Transverse colon (tissue), 4 donors: ENCODE measurements around the gene KIF16B. TPM values are rescaled to one million over a fixed set of nuclear protein-coding genes. Genes with fewer than 3 reads are reported as not detected.
A peak's percentile ranks its signal among the peaks of the same experiment; 100 is the strongest.

Experiments used
- DNase-seq: peaks from one replicate; pipeline ENCODE4 v3.0.0-alpha.2; 2019
- H3K27ac ChIP-seq, 4 donors: fragments of 200-600 bp; sonication (generic); 2 replicates each; pipeline ENCODE4 v1.5.1; 2016 to 2018; ENCODE audit warnings: inconsistent platforms in 4 of 4
- H3K27me3 ChIP-seq: fragments of 200-600 bp; sonication (generic); 2 replicates; pipeline ENCODE4 v1.5.1; 2017; ENCODE audit warnings: inconsistent platforms
- H3K36me3 ChIP-seq, 4 donors: fragments of 200-600 bp; sonication (generic); 2 replicates each; pipeline ENCODE4 v1.5.1; 2017 to 2019; ENCODE audit warnings: inconsistent platforms in 4 of 4
- H3K4me1 ChIP-seq, 4 donors: fragments of 200-600 bp; sonication (generic); 2 replicates each; pipeline ENCODE4 v1.5.1; 2017 to 2020; ENCODE audit warnings: inconsistent platforms in 4 of 4
- H3K4me3 ChIP-seq, 4 donors: fragments of 200-600 bp; sonication (generic); 1 replicate in 1 of 4; 2 replicates in 3 of 4; pipeline versions ENCODE4 v1.5.1 to v1.6.1; 2017 to 2019; ENCODE audit warnings: inconsistent platforms in 4 of 4
- H3K9me3 ChIP-seq, 2 donors: fragments of 200-600 bp; sonication (generic); 2 replicates each; pipeline ENCODE4 v1.5.1; 2017 to 2019; ENCODE audit warnings: inconsistent platforms in 2 of 2
- EP300 ChIP-seq: sonication (generic); formaldehyde crosslinking; IDR thresholded peaks from one replicate; pipeline ENCODE4 v1.6.1; 2017; ENCODE audit warnings: antibody characterized with exemption, low read depth
- POLR2A ChIP-seq: fragments of 450-650 bp; IDR thresholded peaks from one replicate; pipeline ENCODE4 v1.6.1; 2016; ENCODE audit warnings: antibody characterized with exemption, mild to moderate bottlenecking, moderate library complexity
- POLR2AphosphoS5 ChIP-seq, 3 donors: sonication (generic); formaldehyde crosslinking; IDR thresholded peaks; one replicate each; pipeline ENCODE4 v1.6.1; 2016; ENCODE audit warnings: antibody characterized with exemption in 3 of 3
- WGBS, 2 donors: methylation state at CpG; one replicate each; pipeline ENCODE4 v1.1.5; 2018; ENCODE audit warnings: low coverage in 1 of 2; 5-methylcytosine and 5-hydroxymethylcytosine counted together
- in situ Hi-C, 4 donors: fragments of 200-750 bp; cut with MboI; loops; one replicate each; pipeline versions ENCODE4 v1.15.0 to v1.15.1; 2017; ENCODE audit warnings: low sequenced_read_pairs in 3 of 4, low pct_ligation_motif_present in 1 of 4, low pct_unique_long_range_greater_than_20kb in 1 of 4
- intact Hi-C: fragments of 100-400 bp; cut with DNase I; formaldehyde crosslinking; loops from one replicate; pipeline ENCODE4 v1.15.1; 2023; ENCODE audit warnings: low total_unique reads
- total RNA-seq, 4 donors: library from RNA; depleted of rRNA; stranded (reverse); fragments of >200 nt; gene quantifications; one replicate each; pipeline ENCODE4 v1.1.0, GENCODE V29; 2016
- TF ChIP-seq, protein P1 (sequence below), 5 experiments: fragments of 200-600 bp in 3 of 5; fragments of 450-650 bp in 2 of 5; sonication (generic) in 3 of 5; IDR thresholded peaks; 1 replicate in 2 of 5; 2 replicates in 3 of 5; pipeline ENCODE4 v1.5.1; 2016 to 2017; ENCODE audit warnings: antibody characterized with exemption in 5 of 5, inconsistent platforms in 3 of 5, mild to moderate bottlenecking in 2 of 5, moderate library complexity in 1 of 5

Gene KIF16B
- total RNA-seq, 4 donors from 2014 or later: 82.7 to 154 (median 90.1) TPM

DNA sequence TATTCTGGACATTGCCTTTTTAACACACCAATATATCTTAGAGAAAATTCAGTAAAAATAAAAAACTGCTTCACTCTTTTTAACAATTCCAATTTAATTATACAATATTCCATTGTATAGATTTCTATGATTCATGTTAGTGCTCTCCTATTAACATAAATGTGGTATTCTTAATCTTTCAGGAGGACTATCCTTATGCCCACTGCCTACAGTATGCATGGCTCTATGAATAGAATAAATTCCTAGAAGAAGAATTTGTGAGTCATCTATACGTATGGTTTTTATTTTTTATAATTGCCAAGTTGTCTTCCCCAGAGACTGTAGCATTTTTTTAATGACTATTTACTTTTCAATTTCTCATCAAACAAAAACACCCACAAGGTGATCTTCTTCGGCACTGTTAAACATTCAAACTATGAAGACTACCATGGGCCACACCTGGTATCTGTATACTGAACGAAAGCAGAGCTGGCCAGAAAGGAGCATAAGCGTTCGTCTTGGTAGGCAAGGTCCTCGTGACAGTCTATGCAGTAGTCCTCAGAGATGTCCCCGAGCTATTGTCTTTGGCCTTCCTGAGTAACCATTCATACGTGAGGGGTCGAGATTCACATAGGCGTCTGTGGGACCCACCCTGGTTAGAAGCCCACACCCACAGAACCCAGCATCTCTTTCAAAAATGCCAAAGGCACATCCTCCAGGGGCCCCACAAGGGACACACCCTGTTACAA, 74.6 kb downstream of the KIF16B start:
- Histone ChIP-seq H3K4me3 (no peak overlapping the region), H3K4me1 (no peaks in the 10 kb centered on the region), H3K27me3 (no peaks in the 10 kb centered on the region), H3K9me3 (no peaks in the 10 kb centered on the region), H3K27ac (no peak overlapping the region), H3K36me3 (peaks cover 0 to 33% (median 6%) of the 10 kb centered on the region in 4 donors)
- in situ Hi-C loops (no loop called here), intact Hi-C loops (loop anchor here (5.0 kb wide), 1 partner anchor 1226 kb away; no protein-coding TSS in a partner anchor)
- DNase-seq: no peak
- TF ChIP-seq EP300: no peak
- TF ChIP-seq POLR2A: no peak
- TF ChIP-seq, protein P1, sequence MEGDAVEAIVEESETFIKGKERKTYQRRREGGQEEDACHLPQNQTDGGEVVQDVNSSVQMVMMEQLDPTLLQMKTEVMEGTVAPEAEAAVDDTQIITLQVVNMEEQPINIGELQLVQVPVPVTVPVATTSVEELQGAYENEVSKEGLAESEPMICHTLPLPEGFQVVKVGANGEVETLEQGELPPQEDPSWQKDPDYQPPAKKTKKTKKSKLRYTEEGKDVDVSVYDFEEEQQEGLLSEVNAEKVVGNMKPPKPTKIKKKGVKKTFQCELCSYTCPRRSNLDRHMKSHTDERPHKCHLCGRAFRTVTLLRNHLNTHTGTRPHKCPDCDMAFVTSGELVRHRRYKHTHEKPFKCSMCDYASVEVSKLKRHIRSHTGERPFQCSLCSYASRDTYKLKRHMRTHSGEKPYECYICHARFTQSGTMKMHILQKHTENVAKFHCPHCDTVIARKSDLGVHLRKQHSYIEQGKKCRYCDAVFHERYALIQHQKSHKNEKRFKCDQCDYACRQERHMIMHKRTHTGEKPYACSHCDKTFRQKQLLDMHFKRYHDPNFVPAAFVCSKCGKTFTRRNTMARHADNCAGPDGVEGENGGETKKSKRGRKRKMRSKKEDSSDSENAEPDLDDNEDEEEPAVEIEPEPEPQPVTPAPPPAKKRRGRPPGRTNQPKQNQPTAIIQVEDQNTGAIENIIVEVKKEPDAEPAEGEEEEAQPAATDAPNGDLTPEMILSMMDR (IDR thresholded peaks at IDR 0.05): no peak
- TF ChIP-seq POLR2AphosphoS5 (IDR thresholded peaks at IDR 0.05): no peak
- 85 to 92% methylated on average over 7 to 10 of the region's 10 CpGs for WGBS, 2 donors

DNA sequence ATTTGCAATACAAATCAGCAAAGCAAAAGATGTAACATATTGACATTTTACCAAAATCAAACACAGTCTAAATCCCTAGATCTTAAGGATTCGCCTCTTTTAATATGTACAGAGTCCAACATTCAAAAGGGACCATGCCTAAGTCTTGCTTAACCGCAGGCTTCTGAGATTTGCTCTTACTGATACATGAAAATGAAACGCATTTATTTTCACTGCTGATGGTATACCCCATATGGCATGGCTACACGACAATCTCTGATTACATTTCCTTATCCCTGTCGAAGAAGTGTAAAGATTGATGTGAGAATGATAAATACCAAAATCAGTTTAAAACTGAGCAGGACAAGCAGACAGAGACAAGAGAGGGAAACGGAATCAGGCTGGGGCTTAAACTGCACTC, 75.4 kb downstream of the KIF16B start:
- no peak overlapping the region for H3K27ac ChIP-seq
- WGBS, 2 donors: 88 to 92% methylated on average over 5 to 6 of the region's 6 CpGs
- TF ChIP-seq POLR2A (no peak), POLR2AphosphoS5 (IDR thresholded peaks at IDR 0.05) (no peak), EP300 (no peak)
- TF ChIP-seq, protein P1 (IDR thresholded peaks at IDR 0.05): no peak
- no peak for DNase-seq
- no peak overlapping the region for H3K4me3 ChIP-seq
- no peaks in the 10 kb centered on the region for H3K9me3 ChIP-seq
- intact Hi-C loops: loop anchor here (5.0 kb wide), 1 partner anchor 1226 kb away; no protein-coding TSS in a partner anchor
- in situ Hi-C loops: no loop called here
- H3K36me3 ChIP-seq: peaks cover 0 to 37% (median 10%) of the 10 kb centered on the region in 4 donors
- H3K4me1 ChIP-seq: no peaks in the 10 kb centered on the region
- no peaks in the 10 kb centered on the region for H3K27me3 ChIP-seq

DNA sequence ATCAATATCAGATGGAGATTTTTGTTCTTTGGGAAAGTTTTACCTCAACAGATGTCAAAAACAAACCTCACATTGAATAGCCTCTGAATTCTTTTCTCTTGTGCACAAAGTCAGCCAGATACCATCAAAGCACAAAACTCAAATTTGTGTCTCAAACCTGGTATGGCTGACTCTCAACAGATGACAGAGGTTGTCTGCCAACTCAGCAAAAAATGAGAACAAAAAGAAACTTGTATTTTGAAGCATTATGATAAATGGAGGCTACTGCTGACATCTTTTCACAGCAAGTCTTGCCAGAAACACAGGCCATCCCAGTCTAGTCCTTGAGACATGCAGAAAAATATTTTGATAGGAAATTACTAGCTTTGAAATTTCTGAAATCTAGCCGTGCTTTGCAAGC, 79.8 kb downstream of the KIF16B start:
- H3K27ac ChIP-seq: no peak overlapping the region
- DNase-seq: no peak
- no peak for TF ChIP-seq POLR2AphosphoS5 (IDR thresholded peaks at IDR 0.05)
- TF ChIP-seq POLR2A: no peak
- TF ChIP-seq, protein P1 (IDR thresholded peaks at IDR 0.05): no peak
- TF ChIP-seq EP300: no peak
- in situ Hi-C loops (no loop called here), intact Hi-C loops (no loop called here)
- peaks cover 0 to 40% (median 10%) of the 10 kb centered on the region in 4 donors for H3K36me3 ChIP-seq
- peaks cover 0 to 7% (median 0%) of the 10 kb centered on the region in 4 donors for H3K4me1 ChIP-seq
- no peaks in the 10 kb centered on the region for H3K9me3 ChIP-seq
- H3K4me3 ChIP-seq: no peak overlapping the region
- no peaks in the 10 kb centered on the region for H3K27me3 ChIP-seq
- WGBS, 2 donors: 95 to 100% methylated on average over 1 of the region's 1 CpG

DNA sequence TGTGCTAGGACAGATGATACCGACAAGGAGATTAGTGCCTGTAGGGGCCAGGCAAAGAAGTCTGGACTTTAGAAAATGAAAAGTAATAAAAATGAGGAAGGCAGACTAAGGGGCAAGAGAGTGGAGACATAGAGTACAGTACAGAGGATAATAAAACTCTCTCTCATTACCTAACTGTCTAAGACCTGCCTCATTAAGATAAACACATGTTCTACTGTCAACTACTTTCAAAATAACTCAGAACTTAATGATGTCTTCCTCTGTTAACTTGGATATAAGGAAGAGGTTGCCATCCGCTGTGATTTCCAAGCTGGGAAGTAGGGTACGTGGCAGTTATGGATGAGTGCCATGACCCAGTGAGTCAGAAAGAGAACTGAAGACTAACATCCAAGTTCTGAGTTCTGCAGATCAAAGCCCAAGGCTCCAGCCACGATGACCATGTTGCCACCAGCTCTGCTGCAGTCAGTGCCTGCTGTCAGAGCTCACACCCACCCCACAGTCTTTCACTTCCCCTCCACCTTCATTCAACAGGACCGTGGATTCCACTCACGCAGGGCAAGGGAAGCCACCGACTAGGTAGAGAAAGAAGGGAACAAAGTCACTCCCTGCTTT, 81.8 kb downstream of the KIF16B start:
- no peak overlapping the region for H3K27ac ChIP-seq
- no peak for TF ChIP-seq EP300
- TF ChIP-seq POLR2AphosphoS5 (IDR thresholded peaks at IDR 0.05): peak in 1 of 3 donors; percentile 8
- 29 to 70% methylated on average over 1 to 7 of the region's 7 CpGs for WGBS, 2 donors
- no peaks in the 10 kb centered on the region for H3K9me3 ChIP-seq
- H3K4me1 ChIP-seq: peaks cover 0 to 7% (median 0%) of the 10 kb centered on the region in 4 donors
- H3K36me3 ChIP-seq: peaks cover 0 to 32% (median 10%) of the 10 kb centered on the region in 4 donors
- peak; percentile 36 for DNase-seq
- no peaks in the 10 kb centered on the region for H3K27me3 ChIP-seq
- no peak overlapping the region for H3K4me3 ChIP-seq
- intact Hi-C loops: no loop called here
- in situ Hi-C loops: no loop called here
